ELR (cell line): ENCODE measurements around the gene CHMP2B.
"Not testable (repeated sequence)": the region's sequence is repeated elsewhere in the genome, so short reads cannot be mapped to it uniquely, and the experiment has no call there.

Experiments used
- DNase-seq: peaks from one replicate; pipeline ENCODE4 v3.0.0-alpha.2; 2015; ENCODE audit warnings: low read depth

Gene CHMP2B

DNA sequence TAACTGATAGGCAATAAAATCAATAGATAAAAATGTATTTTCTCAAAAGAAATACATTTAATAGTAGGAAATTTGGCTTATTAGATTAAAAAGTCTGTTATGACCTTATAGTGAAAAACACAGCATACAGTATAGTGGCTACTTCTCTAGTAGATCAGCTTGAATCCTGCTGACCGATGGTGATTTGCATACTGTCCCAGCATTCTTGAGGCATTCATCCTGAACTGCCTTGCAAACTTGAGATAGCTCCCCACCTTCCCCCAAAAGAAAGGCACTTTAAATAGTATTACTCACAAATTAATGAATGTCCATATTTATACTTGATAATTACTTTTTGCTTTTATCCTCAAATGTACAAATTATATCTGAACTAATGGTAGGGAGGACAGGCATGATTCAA, 6.7 kb downstream of the CHMP2B start:
- no peak for DNase-seq

- peak; percentile 15 for DNase-seq
Observed at GRCh38 chr3:87236093-87236492, 9.0 kb downstream of the CHMP2B start.

DNA sequence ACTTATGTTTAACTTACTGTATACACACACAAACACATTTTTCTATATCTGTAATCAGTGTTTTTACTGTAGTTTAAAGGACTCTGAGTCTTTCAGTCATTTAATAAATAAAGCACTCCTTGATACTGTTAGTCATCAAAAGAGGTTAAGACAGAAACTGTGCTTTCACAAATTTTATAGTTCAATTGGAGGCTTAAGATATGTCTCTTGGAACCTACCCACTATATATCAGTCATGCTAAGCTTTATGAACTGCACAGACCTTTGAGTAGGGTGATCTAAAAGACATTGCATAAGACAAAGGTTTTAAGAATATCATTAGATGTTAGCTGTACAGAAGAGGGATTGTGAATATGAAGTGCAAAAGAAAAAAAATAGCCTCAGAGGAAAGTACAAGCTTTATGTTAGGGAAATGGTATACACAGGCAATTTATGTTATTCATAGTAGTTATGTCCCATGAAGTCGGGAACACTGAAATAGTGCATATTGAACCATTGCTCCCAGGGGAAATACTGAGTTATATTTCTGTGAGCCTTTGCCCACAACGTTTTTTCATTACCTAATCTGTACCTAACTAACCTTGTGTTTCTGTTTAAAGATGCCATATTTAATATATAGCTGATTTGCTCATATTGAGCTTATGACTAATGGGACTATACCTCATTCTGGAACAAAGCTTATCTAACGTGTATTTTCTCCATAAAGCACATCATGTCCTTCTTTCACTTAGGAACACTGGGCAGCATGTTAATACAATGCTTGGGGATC, 19.7 kb downstream of the CHMP2B start:
- no peak for DNase-seq

GRCh38 chr3:87247430-87247773, 20.3 kb downstream of the CHMP2B start:
- DNase-seq, result no peak

GRCh38 chr3:87248231-87248630, 21.1 kb downstream of the CHMP2B start:
- not testable (repeated sequence) for DNase-seq

DNA sequence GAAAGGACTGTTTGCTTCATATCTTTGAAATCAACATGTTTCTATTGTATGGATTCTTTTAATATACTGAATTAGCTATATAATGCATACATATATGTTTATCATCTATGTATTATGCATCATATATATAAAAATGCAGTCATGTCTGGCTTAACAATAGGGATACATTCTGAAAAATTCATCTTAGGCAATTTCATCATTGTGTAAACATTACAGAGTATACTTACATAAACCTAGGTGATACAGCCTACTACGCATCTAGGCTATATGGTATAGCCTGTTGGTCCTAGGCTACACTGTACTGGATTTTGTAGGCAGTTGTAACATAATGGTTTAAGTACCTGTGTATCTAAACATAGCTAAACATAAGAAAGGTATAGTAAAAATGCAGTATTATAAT, 21.7 kb downstream of the CHMP2B start:
- DNase-seq, result no peak

DNA sequence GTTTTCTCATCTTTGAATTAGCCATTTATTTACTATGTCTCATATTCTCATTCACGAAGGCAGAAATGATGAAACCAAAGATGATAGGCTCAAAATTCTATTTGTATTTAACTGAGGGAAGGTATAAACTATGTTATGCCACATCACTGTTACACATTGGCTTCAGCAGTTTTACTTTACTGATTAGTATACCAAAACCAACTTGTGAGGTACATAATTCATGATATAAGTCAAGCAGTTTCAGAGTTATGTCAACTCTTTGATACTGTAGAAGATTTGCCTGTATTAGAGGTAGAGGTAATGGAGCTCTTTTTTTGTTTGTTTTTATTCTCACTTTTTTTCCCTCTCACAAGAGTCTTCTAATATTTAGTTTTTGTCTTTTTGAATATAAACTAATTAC, 22.9 kb downstream of the CHMP2B start:
- DNase-seq, result no peak

- peak; percentile 82 for DNase-seq
Observed at GRCh38 chr3:87260270-87260669, 33.2 kb downstream of the CHMP2B start.

DNA sequence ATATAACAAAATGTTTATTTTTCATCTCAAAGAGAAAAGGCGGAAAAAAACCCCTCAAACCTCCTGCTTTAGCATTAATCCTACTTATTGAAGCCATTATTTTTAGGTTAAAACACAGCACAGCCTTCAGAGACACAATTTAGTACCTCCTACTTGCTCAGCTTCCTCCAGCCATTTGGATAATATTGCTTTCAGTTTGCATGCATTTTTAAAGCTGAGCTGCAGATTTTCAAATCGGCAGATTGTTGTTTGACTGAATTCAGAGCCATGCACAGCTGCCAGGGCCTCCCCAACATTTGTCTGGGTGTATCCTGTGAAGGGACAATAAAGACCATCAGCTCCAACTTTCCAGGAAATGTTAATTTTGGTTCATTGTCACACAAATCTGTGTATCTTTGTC, 34.8 kb downstream of the CHMP2B start:
- DNase-seq, result no peak

DNA sequence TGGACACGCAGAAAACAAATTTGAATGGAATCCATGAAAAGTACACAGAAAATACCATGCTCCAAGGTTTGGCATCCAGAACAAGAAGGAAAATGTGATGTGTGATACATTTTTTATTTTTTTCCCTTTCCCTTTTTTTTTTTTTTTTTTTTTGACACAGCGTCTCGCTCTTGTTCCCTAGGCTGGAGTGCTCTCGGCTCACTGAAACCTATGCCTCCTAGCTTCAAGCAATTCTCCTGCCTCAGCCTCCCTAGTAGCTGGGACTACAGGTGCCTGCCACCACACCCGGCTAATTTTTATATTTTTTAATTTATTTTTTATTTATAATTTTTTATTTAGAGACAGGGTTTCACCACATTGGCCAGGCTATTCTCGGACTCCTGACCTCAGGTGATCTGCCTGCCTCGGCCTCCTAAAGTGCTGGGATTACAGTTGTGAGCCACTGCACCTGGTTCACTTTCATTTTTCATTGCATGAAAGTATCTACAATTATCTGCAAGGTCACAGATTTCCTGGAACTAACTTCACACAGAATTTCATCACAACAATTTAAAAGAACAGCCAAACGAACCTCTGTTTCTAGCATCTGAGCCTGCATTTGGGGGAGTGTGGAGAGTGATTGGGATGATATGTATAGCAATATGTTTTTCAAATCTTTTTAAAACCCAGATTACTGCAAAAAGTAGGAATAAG, 41.0 kb downstream of the CHMP2B start:
- DNase-seq, result no peak

DNA sequence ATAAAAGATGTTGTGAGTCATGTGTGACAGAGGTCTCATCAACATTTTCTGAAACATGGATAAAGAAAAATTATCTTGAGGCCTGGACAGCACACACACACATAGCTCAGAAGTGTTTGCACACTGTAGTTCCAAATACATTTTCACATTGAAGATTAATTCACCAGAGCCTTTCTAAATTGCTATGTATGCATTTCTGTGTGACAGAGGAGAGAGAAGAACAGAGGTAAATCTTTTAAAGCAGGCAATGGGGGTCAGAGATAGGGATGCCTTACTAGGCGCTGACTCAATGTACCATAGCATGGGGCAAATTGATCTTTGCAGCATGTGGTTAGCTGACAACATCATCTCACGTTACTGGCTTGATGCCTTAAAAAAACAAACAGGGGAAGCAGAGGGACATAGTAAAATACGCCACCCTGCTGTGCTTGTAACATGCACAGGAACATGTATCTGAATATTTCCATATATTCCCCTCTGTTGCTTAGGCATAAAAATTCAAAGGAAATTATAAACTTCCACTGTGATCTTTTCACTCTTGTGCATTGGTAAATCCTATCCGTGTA, 41.6 kb downstream of the CHMP2B start:
- DNase-seq, result peak; percentile 13

DNA sequence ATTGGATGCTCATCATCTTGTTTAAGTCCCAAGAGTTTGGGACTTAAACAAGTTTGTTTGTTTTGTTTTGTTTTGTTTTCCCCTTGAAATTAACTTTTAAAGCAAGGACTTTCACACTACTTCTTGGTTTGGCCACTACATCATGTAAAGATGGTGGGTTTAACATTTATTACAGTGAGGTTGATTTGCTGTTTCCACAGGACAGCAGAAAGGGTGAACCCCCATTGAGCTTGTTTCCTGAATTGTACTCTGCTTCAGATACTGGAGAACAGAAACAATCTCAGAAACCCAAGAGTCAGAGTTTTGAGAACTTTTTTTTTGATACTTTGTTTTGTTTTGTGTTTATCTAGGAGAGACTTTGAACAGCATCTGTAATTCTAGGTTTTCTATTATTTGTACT, 42.6 kb downstream of the CHMP2B start:
- no peak for DNase-seq

DNA sequence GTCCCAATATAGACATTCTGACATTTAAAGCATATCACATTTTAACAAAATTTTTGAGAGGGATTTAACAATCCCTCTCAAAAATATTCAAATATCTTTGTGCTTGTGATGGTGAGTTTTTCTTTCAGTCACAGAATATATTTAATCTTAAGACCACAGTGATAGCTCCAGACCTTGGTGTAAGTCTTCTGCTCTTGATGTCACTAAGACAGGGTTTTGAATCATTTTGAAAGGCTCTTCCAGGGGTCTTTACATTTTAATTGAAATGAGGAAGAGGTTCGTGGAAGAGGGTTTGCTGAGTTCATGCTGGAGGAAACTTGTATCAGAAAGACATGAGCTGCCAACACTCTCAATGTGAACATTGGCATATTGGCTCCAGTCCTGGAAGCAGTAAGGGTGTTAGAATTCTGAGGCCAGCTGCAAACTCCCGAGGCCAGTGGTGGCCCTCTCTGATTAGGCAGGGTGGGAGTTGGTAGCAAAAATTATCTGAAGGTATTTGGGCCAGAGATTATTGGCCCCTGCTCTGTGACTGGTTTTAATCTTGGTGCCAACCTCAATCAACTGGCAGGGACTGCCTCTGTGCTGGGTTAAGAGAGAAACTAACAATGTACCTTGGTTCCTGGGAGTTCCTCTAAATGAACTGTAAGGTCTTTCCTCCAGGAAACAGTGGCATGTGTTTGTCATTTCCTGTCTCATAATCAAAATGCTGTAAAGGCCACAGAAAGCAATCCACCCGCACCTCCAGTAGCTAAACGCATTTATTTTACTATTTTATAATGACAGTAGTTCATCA, 44.0 kb downstream of the CHMP2B start:
- DNase-seq, result peak; percentile 52

GRCh38 chr3:87272718-87273341, 45.7 kb downstream of the CHMP2B start:
- no peak for DNase-seq

GRCh38 chr3:87276484-87276883, 49.4 kb downstream of the CHMP2B start, which contains the start of gene POU1F1:
POU1F1 (minus strand) TSS chr3:87276584; CDS start chr3:87276462, 122 bp downstream.
- no peak for DNase-seq

DNA sequence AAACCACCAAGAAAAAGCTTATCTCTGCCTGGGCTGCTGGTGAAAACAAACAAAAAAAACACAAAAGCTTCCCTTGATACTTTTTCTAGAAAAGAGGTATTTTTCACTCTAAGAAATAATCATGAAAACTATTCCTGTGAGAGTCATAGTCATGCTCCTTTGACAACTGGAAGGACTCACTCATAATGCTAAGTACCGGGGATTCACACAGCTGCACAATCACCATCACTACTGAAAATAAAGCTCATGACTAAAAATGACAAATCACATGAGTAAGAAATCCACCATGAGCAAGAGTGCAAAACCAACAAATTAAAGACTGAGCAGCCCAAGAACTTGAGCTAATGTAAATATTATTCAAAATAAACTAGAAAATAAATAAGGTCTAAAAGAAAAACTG, 59.9 kb downstream of the CHMP2B start:
- peak; percentile 81 for DNase-seq

DNA sequence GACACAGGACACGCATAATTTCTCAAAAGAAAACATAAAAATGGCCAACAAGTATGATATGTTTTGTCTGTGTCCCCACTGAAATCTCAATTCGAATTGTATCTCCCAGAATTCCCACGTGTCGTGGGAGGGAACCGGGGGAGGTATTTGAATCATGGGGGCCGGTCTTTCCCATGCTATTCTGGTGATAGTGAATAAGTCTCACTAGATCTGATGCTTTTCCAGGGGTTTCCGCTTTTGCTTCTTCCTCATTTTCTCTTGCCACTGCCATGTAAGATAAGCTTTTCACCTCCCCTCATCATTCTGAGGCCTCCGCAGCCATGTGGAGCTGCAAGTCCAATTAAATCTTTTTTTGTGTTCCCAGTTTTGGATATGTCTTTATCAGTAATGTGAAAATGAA, 61.3 kb downstream of the CHMP2B start:
- DNase-seq, result no peak

- DNase-seq, result peak; percentile 72
Observed at GRCh38 chr3:87298111-87298718, 71.1 kb downstream of the CHMP2B start.

DNA sequence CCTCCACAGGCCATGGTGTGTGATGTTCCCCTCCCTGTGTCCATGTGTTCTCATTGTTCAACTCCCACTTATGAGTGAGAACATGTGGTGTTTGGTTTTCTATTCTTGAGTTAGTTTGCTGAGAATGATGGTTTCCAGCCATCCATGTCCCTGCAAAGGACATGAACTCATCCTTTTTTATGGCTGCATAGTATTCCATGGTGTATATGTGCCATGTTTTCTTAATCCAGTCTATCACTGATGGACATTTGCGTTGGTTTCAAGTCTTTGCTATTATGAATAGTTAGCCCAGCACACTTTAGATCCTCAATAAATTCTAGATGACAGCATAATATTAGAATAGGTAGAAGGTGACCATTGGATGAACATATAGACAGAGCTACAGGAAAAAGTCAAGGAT, 77.9 kb downstream of the CHMP2B start:
- not testable (repeated sequence) for DNase-seq
